NCI-H1436 treated with DMSO at 0.1 percent for 48 hours (cell line): ENCODE results near the gene RNASE2.
"Not testable (repeated sequence)": the region's sequence is repeated elsewhere in the genome, so short reads cannot be mapped to it uniquely, and the experiment has no call there.

Experiments
- DNase-seq: peaks from one replicate; lab custom pipeline; 2025; lab: John Stamatoyannopoulos, UW

The RNASE2 gene

GRCh38 chr14:20954736-20955537, at the start of gene RNASE2:
Gene RNASE2 (plus strand): TSS chr14:20955487. CDS start chr14:20955772, 285 bp downstream.
- DNase-seq = not testable (repeated sequence)

GRCh38 chr14:20905676-20906075, 49.6 kb upstream of the RNASE2 start:
- no peak for DNase-seq

- DNase-seq = no peak
These were observed 48.1 kb upstream of the RNASE2 start for GRCh38 chr14:20907214-20907613.

DNA sequence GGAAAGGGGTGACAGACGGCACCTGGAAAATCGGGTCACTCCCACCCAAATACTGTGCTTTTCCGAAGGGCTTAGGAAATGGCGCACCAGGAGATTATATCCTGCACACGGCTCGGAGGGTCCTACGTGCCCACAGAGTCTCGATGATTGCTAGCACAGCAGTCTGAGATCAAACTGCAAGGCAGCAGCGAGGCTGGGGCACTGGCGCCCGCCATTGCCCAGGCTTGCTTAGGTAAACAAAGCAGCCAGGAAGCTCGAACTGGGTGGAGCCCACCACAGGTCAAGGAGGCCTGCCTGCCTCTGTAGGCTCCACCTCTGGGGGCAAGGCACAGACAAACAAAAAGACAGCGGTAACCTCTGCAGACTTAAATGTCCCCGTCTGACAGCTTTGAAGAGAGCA, 44.5 kb upstream of the RNASE2 start:
- DNase-seq = not testable (repeated sequence)

- not testable (repeated sequence) for DNase-seq
These were observed 36.1 kb upstream of the RNASE2 start for GRCh38 chr14:20919038-20919756.

DNA sequence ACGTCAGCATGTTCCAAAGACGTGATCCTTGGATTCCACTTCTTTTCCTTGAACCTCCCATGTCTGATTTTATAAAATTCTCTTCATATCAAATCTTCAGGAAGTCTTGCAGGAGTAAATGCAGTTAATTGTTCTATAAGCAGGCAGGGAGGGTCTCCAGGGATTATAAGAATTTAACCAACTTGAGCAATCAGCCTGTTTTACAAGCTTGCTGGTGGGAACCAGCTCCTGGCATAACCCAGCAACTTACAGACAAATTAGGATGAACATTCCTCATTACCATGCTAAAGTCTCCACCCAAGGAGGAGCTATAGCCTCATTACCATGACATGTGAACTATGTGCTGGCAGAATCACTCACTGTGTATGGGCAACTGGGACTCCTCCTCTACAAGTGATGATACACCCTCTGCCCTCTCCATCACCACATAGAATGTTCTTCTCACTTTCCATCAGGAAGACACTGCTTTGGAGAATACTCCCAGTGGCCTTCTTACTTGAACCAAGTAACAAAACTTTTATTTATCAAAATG, 31.5 kb upstream of the RNASE2 start:
- not testable (repeated sequence) for DNase-seq

- DNase-seq = no peak
These were observed 21.0 kb upstream of the RNASE2 start for GRCh38 chr14:20934148-20934762.

GRCh38 chr14:20935303-20935984, 19.8 kb upstream of the RNASE2 start:
- DNase-seq = no peak

- not testable (repeated sequence) for DNase-seq
These were observed 10.1 kb upstream of the RNASE2 start for GRCh38 chr14:20945146-20945545.

DNA sequence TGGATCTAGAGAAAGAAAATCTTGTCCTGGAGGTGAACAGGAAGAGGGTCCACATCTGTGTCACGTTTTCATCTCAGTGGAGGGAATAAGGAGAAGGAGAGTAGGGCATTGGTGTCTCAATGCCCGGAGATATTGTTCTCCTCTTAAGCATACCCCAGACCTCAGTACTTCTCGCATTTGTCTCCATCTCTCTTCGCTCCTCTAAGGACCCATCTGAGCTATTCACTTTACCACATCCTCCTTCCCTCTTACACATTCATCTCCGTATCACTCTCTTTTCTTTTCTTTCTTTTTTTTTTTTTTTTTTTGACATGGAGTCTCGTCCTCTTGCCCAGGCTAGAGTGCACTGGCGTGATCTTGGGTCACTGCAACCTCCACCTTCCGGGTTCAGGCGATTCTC, 8.6 kb upstream of the RNASE2 start:
- DNase-seq = not testable (repeated sequence)

DNA sequence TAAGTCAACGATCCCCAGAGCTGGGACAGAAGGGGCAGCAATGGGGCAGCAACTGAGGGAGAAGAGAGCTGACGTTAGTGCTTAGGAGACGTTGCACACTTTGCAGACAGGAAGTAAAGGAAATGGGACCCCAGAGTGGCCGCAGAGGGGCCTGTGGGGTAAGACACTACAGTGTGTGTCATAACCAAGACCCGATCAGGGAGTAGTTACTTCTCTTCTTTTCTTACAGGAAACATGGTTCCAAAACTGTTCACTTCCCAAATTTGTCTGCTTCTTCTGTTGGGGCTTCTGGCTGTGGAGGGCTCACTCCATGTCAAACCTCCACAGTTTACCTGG, 219 bp downstream of the RNASE2 start:
- DNase-seq = not testable (repeated sequence)

DNA sequence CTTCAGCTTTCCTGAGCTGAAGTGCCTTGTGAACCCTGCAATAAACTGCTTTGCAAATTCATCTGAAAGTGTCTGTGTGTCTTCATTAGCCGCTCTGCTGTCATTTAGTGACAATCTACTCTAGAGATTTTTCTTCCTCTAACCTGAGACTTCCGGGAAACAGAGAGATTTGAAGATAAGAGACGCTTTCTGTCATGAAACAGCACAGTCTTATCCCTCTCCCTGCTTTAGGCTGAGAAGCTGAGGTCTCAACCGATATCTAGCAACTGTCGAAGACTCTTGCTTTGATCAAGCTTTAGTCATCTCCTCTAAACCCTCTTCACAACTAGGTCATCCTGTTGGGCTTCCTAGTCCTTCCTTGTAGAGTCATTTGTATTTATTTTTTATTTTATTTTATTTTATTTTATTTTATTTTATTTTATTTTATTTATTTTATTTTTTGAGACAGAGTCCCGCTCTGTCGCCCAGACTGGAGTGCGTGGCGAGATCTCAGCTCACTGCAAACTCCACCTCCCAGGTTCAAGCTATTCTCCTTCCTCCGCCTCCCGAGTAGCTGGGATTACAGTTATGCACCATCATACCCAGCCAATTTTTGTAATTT, 1.2 kb downstream of the RNASE2 start:
- DNase-seq = no peak

DNA sequence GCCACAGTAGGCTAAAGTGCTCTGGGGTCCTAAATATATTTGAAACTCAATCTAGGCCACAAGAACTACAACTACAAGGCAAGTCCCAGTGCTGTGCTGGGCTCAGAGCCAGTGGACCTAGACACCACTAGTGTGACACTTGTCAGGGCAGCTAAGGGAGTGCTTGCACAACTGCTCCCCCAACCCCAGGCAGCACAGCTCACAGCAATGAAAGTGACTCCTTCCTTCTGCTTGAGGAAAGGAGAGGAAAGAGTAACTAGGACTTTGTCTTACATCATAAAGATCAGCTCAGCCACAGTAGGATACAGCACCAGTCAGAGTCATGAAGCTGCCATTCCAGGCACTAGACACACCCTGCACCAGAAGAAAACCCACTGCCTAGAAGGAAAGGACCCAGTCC, 3.7 kb downstream of the RNASE2 start:
- not testable (repeated sequence) for DNase-seq

DNA sequence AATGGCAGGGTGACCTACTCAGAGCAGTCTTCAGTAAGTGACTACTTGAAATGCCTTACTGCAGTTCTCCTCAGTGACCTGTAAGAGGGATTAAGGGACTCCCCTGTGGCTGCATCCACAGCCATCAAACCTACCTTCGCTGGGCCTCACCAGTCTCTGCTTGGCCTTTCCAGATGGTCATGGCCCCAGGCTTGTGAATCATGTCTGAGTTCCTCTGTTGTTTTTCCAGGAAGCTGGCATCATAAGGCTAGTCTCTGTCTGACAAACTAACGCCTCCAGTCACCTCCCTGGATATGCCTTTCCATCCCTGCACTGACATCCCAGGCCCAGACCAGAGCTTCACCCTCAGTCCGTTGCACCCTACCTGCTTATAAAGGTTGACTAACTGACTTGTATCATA, 14.0 kb downstream of the RNASE2 start:
- DNase-seq = no peak

DNA sequence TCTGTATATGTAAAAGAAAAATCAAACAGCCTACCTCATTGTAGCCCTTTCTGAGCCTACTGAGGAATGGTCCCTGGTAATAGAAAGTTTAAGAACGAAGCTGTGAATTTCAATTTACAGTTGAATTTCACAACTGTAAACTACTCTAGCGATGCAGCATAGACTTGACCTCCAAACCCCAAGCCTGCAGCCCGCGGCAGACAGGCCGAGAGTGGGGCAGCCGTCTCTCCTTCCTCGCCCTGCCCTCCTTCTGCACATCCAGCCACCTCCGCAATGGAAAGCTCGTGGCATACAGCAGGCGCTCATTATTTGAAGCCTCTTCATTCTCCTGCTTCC, 15.3 kb downstream of the RNASE2 start:
- no peak for DNase-seq

DNA sequence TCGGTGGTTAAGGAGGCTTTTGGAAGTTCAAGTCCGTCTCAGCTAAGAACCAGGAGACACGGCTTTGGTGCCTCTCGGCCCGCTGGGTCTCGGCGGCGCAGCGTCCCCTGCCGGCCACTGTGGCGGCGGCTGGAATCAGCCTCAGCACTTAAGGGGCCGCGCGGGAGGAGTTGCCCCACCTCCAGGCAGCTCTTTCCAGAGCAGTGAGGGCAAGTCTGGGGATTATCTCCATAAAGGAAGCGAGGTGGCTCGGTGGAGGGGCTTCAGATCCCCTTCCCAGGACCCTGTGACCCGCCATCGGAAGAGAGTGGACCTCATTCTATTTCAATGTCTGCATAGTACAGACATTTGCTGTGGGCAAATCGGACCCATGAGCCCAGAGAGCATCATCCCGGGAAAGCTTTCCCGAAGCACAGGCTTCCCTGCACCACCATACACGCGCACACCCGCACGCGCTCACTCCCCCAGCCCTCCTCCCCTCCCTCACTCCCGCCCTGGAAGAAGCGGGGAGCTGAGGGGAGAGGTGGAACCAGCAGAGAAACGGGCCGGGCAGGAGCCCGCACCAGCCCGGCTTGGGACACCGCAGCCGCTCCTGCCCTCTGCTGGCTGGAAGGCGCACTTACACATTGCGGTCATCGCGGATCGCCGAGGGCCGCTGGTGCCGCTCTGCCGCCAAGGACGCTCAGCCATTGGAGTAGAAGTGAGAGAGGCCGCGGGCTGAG, 15.9 kb downstream of the RNASE2 start:
- peak; percentile 40 for DNase-seq

- DNase-seq = no peak
These were observed 16.4 kb downstream of the RNASE2 start for GRCh38 chr14:20971705-20972021.

DNA sequence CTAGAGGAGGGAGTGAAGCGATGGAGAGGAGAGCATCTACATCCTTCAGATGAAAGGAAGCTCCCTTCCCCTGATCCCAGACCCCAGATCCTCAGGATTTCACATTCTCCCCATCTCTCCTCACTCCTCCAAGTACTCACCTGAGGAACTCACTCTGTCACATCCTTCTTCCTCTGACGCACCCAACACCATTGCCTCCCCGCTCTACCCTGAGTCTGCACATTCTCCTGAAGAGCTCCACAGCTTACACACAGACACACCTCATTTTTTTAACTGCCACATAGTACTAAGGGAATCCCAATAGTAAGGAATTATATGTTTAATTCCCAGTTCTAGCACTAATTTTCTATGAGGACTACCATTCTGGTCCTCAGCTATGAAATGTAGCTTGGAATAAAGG, 18.2 kb downstream of the RNASE2 start:
- DNase-seq = no peak

DNA sequence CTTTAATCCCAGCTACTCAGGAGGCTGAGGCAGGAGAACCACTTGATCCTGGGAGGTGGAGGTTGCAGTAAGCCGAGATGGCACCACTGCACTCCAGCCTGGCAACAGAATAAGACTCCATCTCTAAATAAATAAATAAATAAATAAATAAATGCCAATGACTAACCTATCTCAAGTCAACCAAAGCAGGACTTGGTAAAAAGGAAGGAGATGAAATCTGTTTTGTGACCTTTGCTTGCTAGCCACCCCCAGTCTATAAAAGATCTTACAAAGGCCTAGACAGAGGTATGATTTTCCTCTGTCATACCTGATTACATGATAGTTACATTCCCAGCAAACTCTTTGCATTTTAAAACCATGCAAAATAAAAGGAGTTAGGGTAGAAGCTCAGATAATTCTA, 21.0 kb downstream of the RNASE2 start:
- DNase-seq = no peak

GRCh38 chr14:20978687-20979086, 23.4 kb downstream of the RNASE2 start:
- no peak for DNase-seq

DNA sequence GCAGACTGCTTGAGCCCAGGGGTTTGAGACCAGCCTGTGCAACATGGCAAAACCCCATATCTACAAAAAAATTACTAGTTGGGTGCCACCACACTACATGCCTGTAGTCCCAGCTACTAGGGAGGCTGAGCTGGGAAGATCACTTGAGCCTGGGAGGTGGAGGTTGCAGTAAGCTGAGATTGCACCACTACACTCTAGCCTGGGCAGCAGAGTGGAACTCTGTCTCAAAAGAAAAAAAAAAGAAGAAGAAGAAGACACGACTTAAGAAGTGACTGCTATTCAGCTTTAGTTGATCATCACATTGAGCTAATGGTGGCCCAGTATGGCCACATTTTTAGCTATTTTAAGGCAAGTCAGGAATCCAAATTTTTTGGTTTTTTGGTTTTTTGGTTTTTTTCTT, 25.6 kb downstream of the RNASE2 start:
- no peak for DNase-seq
